Aortic smooth muscle cell (primary cell): ENCODE results near the gene BLOC1S3. TPM values are rescaled to one million over a fixed set of nuclear protein-coding genes. Genes with fewer than 3 reads are reported as not detected.

Source experiments
- total RNA-seq: library from RNA; depleted of rRNA; stranded (reverse); fragments of >200 nt; gene quantifications from 2 replicates; pipeline ENCODE4 v1.2.3, GENCODE V29; 2014

Gene BLOC1S3, protein sequence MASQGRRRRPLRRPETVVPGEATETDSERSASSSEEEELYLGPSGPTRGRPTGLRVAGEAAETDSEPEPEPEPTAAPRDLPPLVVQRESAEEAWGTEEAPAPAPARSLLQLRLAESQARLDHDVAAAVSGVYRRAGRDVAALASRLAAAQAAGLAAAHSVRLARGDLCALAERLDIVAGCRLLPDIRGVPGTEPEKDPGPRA
- total RNA-seq: 2.8 and 3.5 TPM in 2 replicates

DNA sequence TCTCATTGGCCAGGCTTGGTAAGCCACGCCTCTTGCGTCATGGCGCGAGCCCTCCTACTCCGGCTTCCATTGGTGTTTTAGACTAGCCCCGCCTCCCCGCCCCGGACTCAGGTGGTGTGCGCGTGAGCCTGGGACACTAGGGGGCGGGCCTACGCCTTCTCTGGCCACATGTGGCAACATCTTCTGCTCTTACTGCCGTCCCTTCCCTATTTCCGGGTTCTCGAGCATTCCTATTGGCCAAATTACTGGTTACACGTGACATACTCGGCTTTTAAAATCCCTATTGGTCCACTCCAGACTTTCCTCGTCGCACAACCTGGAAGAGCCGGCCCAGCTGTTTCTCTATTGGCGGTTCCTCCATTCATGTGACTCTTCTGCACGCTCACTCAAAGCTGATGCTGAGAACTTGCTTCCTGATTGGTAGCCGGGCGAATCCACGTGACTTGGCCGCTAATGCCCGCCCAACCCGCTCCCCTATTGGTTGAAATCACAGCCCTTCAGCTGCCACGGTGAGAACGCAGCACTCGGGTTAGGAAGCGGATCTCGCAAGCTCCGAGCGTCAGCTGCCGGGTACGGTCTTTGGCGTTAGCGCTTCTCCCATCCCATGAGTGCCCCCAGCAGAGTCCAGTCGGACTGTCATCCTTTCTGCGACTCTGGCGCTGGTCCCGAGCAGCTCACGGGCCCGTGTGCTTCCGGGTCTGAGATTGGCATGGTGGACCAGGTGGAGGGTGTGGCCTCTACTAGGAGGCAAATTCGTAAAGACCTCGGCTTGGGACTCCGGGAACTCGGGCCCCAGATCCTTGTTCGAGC is at the start of gene BLOC1S3:
BLOC1S3 (plus strand) TSS at position 523 of the 810 bp plus-strand sequence. CDS start 513 bp downstream, outside the sequence.

DNA sequence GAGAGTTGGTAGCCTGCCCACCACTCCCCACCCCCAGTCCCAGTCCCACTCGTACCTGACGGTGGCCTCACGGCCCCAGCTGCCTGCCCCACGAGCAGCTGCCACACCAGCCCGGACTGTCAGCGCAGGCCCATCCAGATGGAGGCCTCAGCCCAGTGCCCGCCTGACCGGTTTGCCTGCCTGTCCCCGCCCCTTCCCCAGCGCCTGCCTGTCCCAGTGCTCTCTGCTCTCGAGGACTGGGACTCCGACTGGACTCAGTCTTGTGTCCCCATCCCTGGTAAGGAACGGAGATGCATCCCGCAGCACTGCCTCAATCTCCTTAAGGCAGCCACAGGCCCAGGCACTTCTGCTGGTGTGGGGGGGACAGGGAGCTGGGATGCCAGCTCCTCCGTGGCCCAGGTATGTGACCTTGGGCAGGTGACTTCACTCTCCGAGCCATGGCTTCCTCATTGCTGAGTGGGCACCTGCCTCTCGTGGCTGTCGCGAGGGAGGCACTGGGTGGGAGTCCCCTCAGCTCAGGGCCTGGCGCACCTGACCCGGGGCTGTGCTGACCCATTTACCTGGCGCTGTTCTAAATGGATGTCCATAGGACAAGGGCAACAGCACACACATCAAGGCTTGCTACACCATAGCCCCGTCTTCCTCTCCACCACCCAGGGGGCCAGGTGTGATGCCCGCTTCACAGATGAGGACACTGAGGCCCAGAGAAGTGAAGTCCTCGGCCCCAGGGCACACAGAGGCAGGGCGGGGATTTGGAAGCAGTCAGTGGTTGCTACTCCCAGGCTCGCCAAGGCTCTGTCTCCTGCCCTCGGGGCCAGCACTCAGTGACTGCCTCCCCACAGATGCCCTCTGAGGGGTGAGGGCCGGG is 17.5 kb upstream of the BLOC1S3 start, which contains the start of gene NKPD1:
NKPD1 (minus strand) TSS at position 113 of the 868 bp plus-strand sequence. CDS start 832 bp downstream, outside the sequence.

DNA sequence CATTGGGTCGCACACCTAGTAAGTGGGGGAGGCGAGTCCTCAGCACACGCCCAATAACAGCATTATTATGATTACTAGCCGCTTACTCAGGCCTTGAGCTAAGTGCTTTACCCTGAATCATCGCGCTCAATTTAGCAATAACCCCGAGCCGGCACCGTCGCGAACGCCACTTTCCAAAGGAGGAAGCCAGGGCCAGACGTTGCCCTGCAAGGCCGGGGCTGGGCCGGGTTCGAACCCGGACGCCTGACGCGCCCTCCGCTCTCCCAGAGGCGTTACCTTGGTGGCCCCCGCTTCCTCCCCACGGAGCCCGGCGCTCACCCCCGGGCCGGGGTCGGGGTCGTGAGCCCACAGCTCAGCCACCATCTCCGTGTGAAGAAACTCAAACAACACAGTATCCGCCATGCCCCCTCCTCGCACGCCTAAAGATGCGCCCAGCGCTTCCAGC is 745 bp upstream of the BLOC1S3 start, which contains the start of gene TRAPPC6A:
TRAPPC6A (minus strand) TSS at position 421 of the 445 bp plus-strand sequence; CDS start at position 402, 19 bp downstream.

Other genes starting within 250 kb of the BLOC1S3 start
- not detected in 2 replicates for gene APOC4, start 236.5 kb upstream of the BLOC1S3 start, total RNA-seq
- gene APOC2, start 232.7 kb upstream of the BLOC1S3 start, total RNA-seq: not detected in 2 replicates
- gene CLPTM1, start 223.4 kb upstream of the BLOC1S3 start, total RNA-seq: 37.8 and 38.0 TPM in 2 replicates
- gene RELB, start 177.3 kb upstream of the BLOC1S3 start, total RNA-seq: 3.3 and 3.5 TPM in 2 replicates
- 11.5 and 12.9 TPM in 2 replicates for gene CLASRP, start 139.7 kb upstream of the BLOC1S3 start, total RNA-seq
- 0.25 TPM in 1 of 2 replicates, not detected in the other for gene ZNF296, start 102.3 kb upstream of the BLOC1S3 start, total RNA-seq
- gene GEMIN7, start 99.5 kb upstream of the BLOC1S3 start, total RNA-seq: 9.5 and 11.6 TPM in 2 replicates
- 19.6 and 20.3 TPM in 2 replicates for gene PPP1R37, start 85.6 kb upstream of the BLOC1S3 start, total RNA-seq
- gene NKPD1, start 17.8 kb upstream of the BLOC1S3 start, total RNA-seq: 0.06 and 0.26 TPM in 2 replicates
- 6.5 and 7.5 TPM in 2 replicates for gene TRAPPC6A, start 547 bp upstream of the BLOC1S3 start, total RNA-seq
- not detected in 2 replicates for gene EXOC3L2, start 66.6 kb downstream of the BLOC1S3 start, total RNA-seq
- 9.5 and 18.3 TPM in 2 replicates for gene MARK4, start 72.5 kb downstream of the BLOC1S3 start, total RNA-seq
- gene CKM, start 144.1 kb downstream of the BLOC1S3 start, total RNA-seq: 0.06 TPM in 1 of 2 replicates, not detected in the other
- gene KLC3, start 162.0 kb downstream of the BLOC1S3 start, total RNA-seq: not detected in 2 replicates
- gene ERCC2, start 191.8 kb downstream of the BLOC1S3 start, total RNA-seq: 9.1 and 14.4 TPM in 2 replicates
- 0.53 and 2.9 TPM in 2 replicates for gene PPP1R13L, start 226.3 kb downstream of the BLOC1S3 start, total RNA-seq
- gene POLR1G, start 227.9 kb downstream of the BLOC1S3 start, total RNA-seq: 4.1 and 6.9 TPM in 2 replicates
- 113 and 133 TPM in 2 replicates for gene ERCC1, start 245.1 kb downstream of the BLOC1S3 start, total RNA-seq